PC-9 (cell line): ENCODE data around the gene RNF223. TPM values are rescaled to one million over a fixed set of nuclear protein-coding genes. Genes with fewer than 3 reads are reported as not detected.

ENCODE experiments used
- BruUV-seq: library from RNA; stranded (reverse); fragments of 400-500 nt; replicated peaks from 2 replicates; lab custom pipeline; 2021; lab: Mats Ljungman, UMichigan
- CTCF ChIA-PET: fragments of 300-600 bp; sonication (Branson Sonifier 250); formaldehyde crosslinking; loops from one replicate; lab custom pipeline; 2022; ENCODE audit warnings: antibody characterized with exemption; lab: Charles Lee
- POLR2A ChIA-PET: fragments of 300-600 bp; sonication (Branson Sonifier 250); formaldehyde crosslinking; loops from one replicate; lab custom pipeline; 2022; ENCODE audit warnings: antibody characterized with exemption; ENCODE audit not compliant: unreplicated experiment; lab: Charles Lee
- DNase-seq, 2 experiments: peaks; one replicate each; pipeline versions ENCODE4 v3.0.0 to v3.0.0-alpha.2; 2015 to 2022; ENCODE audit warnings: mixed read lengths in 1 of 2
- H2AFZ ChIP-seq: fragments of 200-600 bp; sonication (generic); 2 replicates; pipeline ENCODE4 v1.8.1; 2017; ENCODE audit warnings: antibody characterized with exemption
- H3F3A ChIP-seq: fragments of 200-600 bp; sonication (generic); 2 replicates; pipeline ENCODE4 v1.8.1; 2017; ENCODE audit warnings: antibody characterized with exemption, mild to moderate bottlenecking, low read depth; ENCODE audit not compliant: insufficient read depth
- H3K27ac ChIP-seq: fragments of 200-600 bp; sonication (generic); 2 replicates; pipeline ENCODE4 v1.6.1; 2016; ENCODE audit warnings: mixed run types
- H3K27me3 ChIP-seq: fragments of 200-600 bp; sonication (generic); 2 replicates; pipeline ENCODE4 v1.6.1; 2016; ENCODE audit warnings: low read depth, mixed run types; ENCODE audit not compliant: insufficient read depth
- H3K36me3 ChIP-seq: fragments of 200-600 bp; sonication (generic); 2 replicates; pipeline ENCODE4 v1.6.1; 2016; ENCODE audit warnings: low read depth, mixed run types
- H3K4me1 ChIP-seq: fragments of 200-600 bp; sonication (generic); replicated peaks from 2 replicates; pipeline ENCODE4 v1.6.1; 2016; ENCODE audit warnings: mixed run types; ENCODE audit not compliant: insufficient read depth
- H3K4me2 ChIP-seq: fragments of 200-600 bp; sonication (generic); 2 replicates; pipeline ENCODE4 v1.6.1; 2017; ENCODE audit warnings: mixed run types
- H3K4me3 ChIP-seq: fragments of 200-600 bp; sonication (generic); 2 replicates; pipeline ENCODE4 v1.6.1; 2016; ENCODE audit warnings: mixed run types
- H3K79me2 ChIP-seq: fragments of 200-600 bp; sonication (generic); 2 replicates; pipeline ENCODE4 v1.6.1; 2017; ENCODE audit warnings: low read depth, mixed run types
- H3K9me2 ChIP-seq: fragments of 200-600 bp; sonication (generic); 2 replicates; pipeline ENCODE4 v1.8.1; 2017; ENCODE audit warnings: mild to moderate bottlenecking; ENCODE audit not compliant: insufficient read depth
- H3K9me3 ChIP-seq: fragments of 200-600 bp; sonication (generic); 2 replicates; pipeline ENCODE4 v1.8.1; 2016; ENCODE audit warnings: low read depth; ENCODE audit not compliant: insufficient read depth
- H4K20me1 ChIP-seq: fragments of 200-600 bp; sonication (generic); 2 replicates; pipeline ENCODE4 v1.8.1; 2017; ENCODE audit not compliant: insufficient read depth
- EZH2 ChIP-seq: fragments of 200-600 bp; sonication (generic); IDR thresholded peaks from 2 replicates; pipeline ENCODE4 v1.8.0; 2017; ENCODE audit warnings: antibody characterized with exemption, low read depth
- intact Hi-C: fragments of 100-400 bp; cut with micrococcal nuclease; formaldehyde crosslinking; loops from one replicate; pipeline ENCODE4 v1.10.0; 2022; ENCODE audit not compliant: unreplicated experiment
- total RNA-seq: library from RNA; stranded (reverse); gene quantifications from 2 replicates; pipeline ENCODE4 v1.2.3, GENCODE V29; 2021
- TF ChIP-seq, protein P1 (sequence below): fragments of 200-600 bp; sonication (generic); conservative IDR thresholded peaks from 2 replicates; pipeline ENCODE4 v1.6.1; 2017; ENCODE audit warnings: mixed run types, antibody characterized with exemption, mild to moderate bottlenecking, moderate library complexity

The RNF223 gene
- total RNA-seq, 1 experiment from 2014 or later = 3.6 TPM

DNA sequence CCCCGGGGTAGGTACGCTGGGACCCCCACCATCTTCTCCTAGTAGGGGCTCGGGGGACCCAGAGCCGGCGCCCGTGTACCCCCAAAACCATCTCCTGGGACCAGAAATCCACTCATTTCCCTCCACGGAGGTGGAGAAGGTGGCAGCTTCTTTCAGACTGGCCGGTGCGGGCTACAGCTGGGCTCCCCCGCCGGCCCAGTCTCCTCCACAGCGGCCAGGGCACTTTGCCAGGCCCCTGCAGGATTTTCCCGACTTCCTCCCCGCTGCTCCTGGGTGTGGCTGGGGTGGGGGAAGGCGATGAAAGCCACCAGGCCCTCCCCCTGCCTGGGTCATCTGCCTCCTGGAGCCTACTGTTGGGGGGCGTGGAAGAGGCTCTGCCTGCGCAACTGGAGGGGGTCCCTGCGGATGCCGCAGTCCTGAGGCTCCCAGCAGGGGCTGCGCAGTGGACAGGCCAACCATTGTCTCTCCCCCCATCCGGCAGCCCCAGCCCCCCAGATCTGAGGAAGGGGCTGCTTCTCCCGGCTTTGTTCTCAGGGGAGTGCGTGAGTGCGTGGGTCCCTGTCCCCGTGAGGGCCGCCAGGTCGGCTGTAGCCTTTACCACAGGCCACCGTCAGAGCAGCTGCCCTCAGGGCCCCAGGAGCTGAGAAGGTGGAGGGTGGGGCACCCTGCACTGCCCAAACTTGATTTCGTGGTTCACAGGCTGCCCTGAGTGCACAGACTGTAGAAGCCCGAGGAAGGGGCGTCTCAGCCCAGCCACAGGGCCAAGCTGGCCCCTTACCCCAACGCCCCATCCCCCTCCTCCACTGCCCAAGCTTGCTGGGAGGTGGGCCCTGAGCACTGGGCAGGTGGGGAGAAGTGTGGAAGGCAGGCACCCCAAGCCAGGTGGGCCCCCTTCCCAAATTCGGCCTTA is 52.8 kb downstream of the RNF223 start:
- H3K27ac ChIP-seq = peak overlapping the region; percentile 76
- no peaks in the 10 kb centered on the region for H3K36me3 ChIP-seq
- TF ChIP-seq EZH2 = no peak
- TF ChIP-seq, protein P1, sequence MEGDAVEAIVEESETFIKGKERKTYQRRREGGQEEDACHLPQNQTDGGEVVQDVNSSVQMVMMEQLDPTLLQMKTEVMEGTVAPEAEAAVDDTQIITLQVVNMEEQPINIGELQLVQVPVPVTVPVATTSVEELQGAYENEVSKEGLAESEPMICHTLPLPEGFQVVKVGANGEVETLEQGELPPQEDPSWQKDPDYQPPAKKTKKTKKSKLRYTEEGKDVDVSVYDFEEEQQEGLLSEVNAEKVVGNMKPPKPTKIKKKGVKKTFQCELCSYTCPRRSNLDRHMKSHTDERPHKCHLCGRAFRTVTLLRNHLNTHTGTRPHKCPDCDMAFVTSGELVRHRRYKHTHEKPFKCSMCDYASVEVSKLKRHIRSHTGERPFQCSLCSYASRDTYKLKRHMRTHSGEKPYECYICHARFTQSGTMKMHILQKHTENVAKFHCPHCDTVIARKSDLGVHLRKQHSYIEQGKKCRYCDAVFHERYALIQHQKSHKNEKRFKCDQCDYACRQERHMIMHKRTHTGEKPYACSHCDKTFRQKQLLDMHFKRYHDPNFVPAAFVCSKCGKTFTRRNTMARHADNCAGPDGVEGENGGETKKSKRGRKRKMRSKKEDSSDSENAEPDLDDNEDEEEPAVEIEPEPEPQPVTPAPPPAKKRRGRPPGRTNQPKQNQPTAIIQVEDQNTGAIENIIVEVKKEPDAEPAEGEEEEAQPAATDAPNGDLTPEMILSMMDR = no peak
- H3K4me1 ChIP-seq = peaks cover 40% of the 10 kb centered on the region
- POLR2A ChIA-PET = interaction anchor here (0.7 kb wide), 1 partner anchor 136 kb away, joined by 3 read pairs; no protein-coding TSS in a partner anchor
- CTCF ChIA-PET = no interaction called here
- BruUV-seq = TSS peak; percentile 35
- H3K4me2 ChIP-seq = peak overlapping the region; percentile 95
- peaks cover 50% of the 10 kb centered on the region for H3K79me2 ChIP-seq
- H2AFZ ChIP-seq = 0 out of 2 replicates have a peak overlapping the region, but pooled peaks have one; percentile 42
- H3F3A ChIP-seq = peaks cover 34% of the 10 kb centered on the region
- no peaks in the 10 kb centered on the region for H3K9me2 ChIP-seq
- H3K27me3 ChIP-seq = no peaks in the 10 kb centered on the region
- peaks cover 3% of the 10 kb centered on the region; the same call in 1 of the 2 replicates for H4K20me1 ChIP-seq
- no peaks in the 10 kb centered on the region for H3K9me3 ChIP-seq
- H3K4me3 ChIP-seq = peak overlapping the region; percentile 80
- DNase-seq = peak; percentile 72 to 81
- intact Hi-C loops = loop anchor here (1.0 to 5.0 kb wide), 2 partner anchors 51 to 287 kb away; partner anchors contain the start of genes PUSL1 and RNF223

Other genes starting within 250 kb of the RNF223 start
- 0.59 and 2.2 TPM in 2 replicates for gene SAMD11, start 150.4 kb downstream of the RNF223 start, total RNA-seq
- gene NOC2L, start 115.0 kb downstream of the RNF223 start, total RNA-seq = 86.4 and 100 TPM in 2 replicates
- gene KLHL17, start 113.7 kb downstream of the RNF223 start, total RNA-seq = 16.8 and 22.7 TPM in 2 replicates
- 9.1 and 11.9 TPM in 2 replicates for gene PLEKHN1, start 107.8 kb downstream of the RNF223 start, total RNA-seq
- gene PERM1, start 92.2 kb downstream of the RNF223 start, total RNA-seq = 0.60 and 0.81 TPM in 2 replicates
- 19.2 and 41.8 TPM in 2 replicates for gene HES4, start 74.2 kb downstream of the RNF223 start, total RNA-seq
- 20.9 and 37.7 TPM in 2 replicates for gene ISG15, start 60.8 kb downstream of the RNF223 start, total RNA-seq
- 278 and 381 TPM in 2 replicates for gene AGRN, start 54.2 kb downstream of the RNF223 start, total RNA-seq
- 26.6 and 31.1 TPM in 2 replicates for gene C1orf159, start 41.8 kb upstream of the RNF223 start, total RNA-seq
- gene TTLL10, start 99.6 kb upstream of the RNF223 start, total RNA-seq = 4.0 and 5.8 TPM in 2 replicates
- 6.9 and 14.1 TPM in 2 replicates for gene TNFRSF18, start 132.3 kb upstream of the RNF223 start, total RNA-seq
- 0.20 and 0.38 TPM in 2 replicates for gene TNFRSF4, start 139.8 kb upstream of the RNF223 start, total RNA-seq
- gene SDF4, start 157.7 kb upstream of the RNF223 start, total RNA-seq = 133 and 139 TPM in 2 replicates
- 16.2 and 20.8 TPM in 2 replicates for gene B3GALT6, start 157.9 kb upstream of the RNF223 start, total RNA-seq
- 5.2 and 11.8 TPM in 2 replicates for gene C1QTNF12, start 172.4 kb upstream of the RNF223 start, total RNA-seq
- gene UBE2J2, start 199.5 kb upstream of the RNF223 start, total RNA-seq = 54.2 and 55.0 TPM in 2 replicates
- gene SCNN1D, start 206.1 kb upstream of the RNF223 start, total RNA-seq = 4.2 and 4.3 TPM in 2 replicates
- 53.5 and 54.8 TPM in 2 replicates for gene ACAP3, start 233.6 kb upstream of the RNF223 start, total RNA-seq
- 18.0 and 18.9 TPM in 2 replicates for gene PUSL1, start 234.3 kb upstream of the RNF223 start, total RNA-seq